Measurements from ENCODE around the gene CASK. TPM values are rescaled to one million over a fixed set of nuclear protein-coding genes. Genes with fewer than 3 reads are reported as not detected.

CASK gene
- total and polyA plus RNA-seq, 9 of the 15 experiments (the other 6 are each of a cell fraction or from before 2014, with no cell fraction given) = 1.3 to 7.4 (median 5.2) TPM

DNA sequence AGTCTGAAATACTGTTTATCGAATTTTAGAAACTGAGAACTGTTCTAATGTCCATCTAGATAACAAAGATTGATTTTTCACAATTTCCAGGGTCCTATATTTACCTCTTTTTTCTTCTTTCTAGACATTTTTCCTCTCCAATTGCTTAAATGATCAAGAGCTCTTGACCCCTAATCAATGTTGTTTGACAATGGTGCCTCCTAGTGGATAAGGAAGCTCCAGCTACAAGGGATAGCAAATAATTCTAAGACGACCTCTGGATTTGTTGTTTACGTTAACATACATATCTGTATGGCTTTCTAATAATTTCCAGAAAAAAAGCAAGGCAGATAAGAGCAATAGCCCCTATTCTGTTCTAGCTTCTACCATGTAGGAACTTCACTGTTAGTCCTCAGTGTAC, 163.5 kb downstream of the CASK start:
- ChIA-PET POLR2A (interaction anchor here (1.0 kb wide), 1 partner anchor 9 kb away, joined by 3 read pairs; no protein-coding TSS in a partner anchor), CTCF (ENCODE audit: low intra/inter-chr PET ratio) (interaction anchor here (1.6 to 1.7 kb wide), 2 partner anchors 200 to 202 kb away, joined by 5 to 8 read pairs; no protein-coding TSS in a partner anchor)
- Histone ChIP-seq H3K9me1 (ENCODE audit: control insufficient read depth, insufficient read depth, low read length) (no peaks in the 10 kb centered on the region), H3K27ac (ENCODE audit: extremely low read depth, low read depth, low read length) (no peak overlapping the region), H3K36me3 (ENCODE audit: control insufficient read depth, insufficient read depth, low read length) (no peaks in the 10 kb centered on the region), H2AFZ (ENCODE audit: low read depth, low read length) (no peak overlapping the region), H3K27me3 (ENCODE audit: control insufficient read depth in 2 of 2, insufficient read depth in 2 of 2, low read length in 2 of 2) (no peaks in the 10 kb centered on the region), H3K4me1 (replicated peaks in 1 of 2; ENCODE audit: control insufficient read depth in 2 of 2, insufficient read depth in 2 of 2, low read length in 2 of 2) (no peaks in the 10 kb centered on the region), H3K9me3 (replicated peaks; ENCODE audit: control insufficient read depth, insufficient read depth, low read depth, low read length) (no peaks in the 10 kb centered on the region), H3K4me2 (ENCODE audit: insufficient read depth, low read length) (no peak overlapping the region), H3K79me2 (ENCODE audit: control insufficient read depth, insufficient read depth, low read length) (no peaks in the 10 kb centered on the region), H3K4me3 (no peak overlapping the region), H3K9ac (ENCODE audit: insufficient read depth in 1 of 2, low read depth in 2 of 2, low read length in 2 of 2) (no peak overlapping the region), H4K20me1 (replicated peaks; ENCODE audit: control insufficient read depth, insufficient read depth, low read length) (no peaks in the 10 kb centered on the region)
- intact Hi-C loops (cut with micrococcal nuclease) = loop anchor here (1.0 to 5.0 kb wide), 2 partner anchors 202 to 483 kb away; no protein-coding TSS in a partner anchor
- no TSS peak for BruUV-seq (replicated peaks)
- DNase-seq (ENCODE audit: extremely low read depth in 1 of 4, low spot score in 3 of 4) (peak; percentile 6 to 53 (median 14)), ATAC-seq (peak; percentile 61; the same call in 2 of the 3 replicates), FAIRE-seq (no peak)
- in situ Hi-C loops (cut with MboI) = loop anchor here (10.0 kb wide), 1 partner anchor 485 kb away; no protein-coding TSS in a partner anchor
- WGBS (ENCODE audit: insufficient coverage, low coverage, missing lambda C conversion rate) = 8% methylated on average over 3 of the region's 3 CpGs
- TF ChIP-seq TSC22D4 (tag; IDR thresholded peaks at IDR 0.05) (no peak), NR2C1 (IDR thresholded peaks at IDR 0.05) (no peak), NR2C1 (tag; IDR thresholded peaks at IDR 0.05) (no peak), BACH1 (tag; IDR thresholded peaks at IDR 0.05) (no peak), MYNN (IDR thresholded peaks at IDR 0.05) (no peak), MYNN (CRISPR knock-in tag; IDR thresholded peaks at IDR 0.05) (no peak), ZNF436 (CRISPR knock-in tag; IDR thresholded peaks at IDR 0.05) (no peak), FOSL1 (tag; conservative IDR thresholded peaks at IDR 0.05) (no peak), TAL1 (IDR thresholded peaks at IDR 0.05) (no peak), ESRRA (IDR thresholded peaks at IDR 0.05; ENCODE audit: borderline replicate concordance, low read depth) (no peak), CTCF (IDR thresholded peaks at IDR 0.05 in 2 of 3, conservative IDR thresholded peaks at IDR 0.05 in 1 of 3; ENCODE audit: insufficient read depth in 2 of 3, low read depth in 1 of 3, low read length in 3 of 3) (peak; percentile 42 to 68 (median 53); a peak in 5 of 6 replicates), RAD21 (CRISPR knock-in tag; conservative IDR thresholded peaks at IDR 0.05 in 1 of 2, IDR thresholded peaks at IDR 0.05 in 1 of 2) (peak; percentile 76 to 81), PURB (CRISPR knock-in tag; IDR thresholded peaks at IDR 0.05; ENCODE audit: low read depth) (no peak), SMC3 (conservative IDR thresholded peaks at IDR 0.05; ENCODE audit: insufficient read depth, low read depth, low read length) (peak; percentile 49; the same call in 1 of the 2 replicates), CHD1 (IDR thresholded peaks at IDR 0.05; ENCODE audit: low read length) (no peak), ZNF584 (CRISPR knock-in tag; IDR thresholded peaks at IDR 0.05; ENCODE audit: low read depth) (no peak), GATAD2B (IDR thresholded peaks at IDR 0.05; ENCODE audit: borderline replicate concordance) (no peak)
- TF ChIP-seq, protein P1, sequence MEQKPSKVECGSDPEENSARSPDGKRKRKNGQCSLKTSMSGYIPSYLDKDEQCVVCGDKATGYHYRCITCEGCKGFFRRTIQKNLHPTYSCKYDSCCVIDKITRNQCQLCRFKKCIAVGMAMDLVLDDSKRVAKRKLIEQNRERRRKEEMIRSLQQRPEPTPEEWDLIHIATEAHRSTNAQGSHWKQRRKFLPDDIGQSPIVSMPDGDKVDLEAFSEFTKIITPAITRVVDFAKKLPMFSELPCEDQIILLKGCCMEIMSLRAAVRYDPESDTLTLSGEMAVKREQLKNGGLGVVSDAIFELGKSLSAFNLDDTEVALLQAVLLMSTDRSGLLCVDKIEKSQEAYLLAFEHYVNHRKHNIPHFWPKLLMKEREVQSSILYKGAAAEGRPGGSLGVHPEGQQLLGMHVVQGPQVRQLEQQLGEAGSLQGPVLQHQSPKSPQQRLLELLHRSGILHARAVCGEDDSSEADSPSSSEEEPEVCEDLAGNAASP (IDR thresholded peaks at IDR 0.05) = no peak
- TF ChIP-seq, protein P2, sequence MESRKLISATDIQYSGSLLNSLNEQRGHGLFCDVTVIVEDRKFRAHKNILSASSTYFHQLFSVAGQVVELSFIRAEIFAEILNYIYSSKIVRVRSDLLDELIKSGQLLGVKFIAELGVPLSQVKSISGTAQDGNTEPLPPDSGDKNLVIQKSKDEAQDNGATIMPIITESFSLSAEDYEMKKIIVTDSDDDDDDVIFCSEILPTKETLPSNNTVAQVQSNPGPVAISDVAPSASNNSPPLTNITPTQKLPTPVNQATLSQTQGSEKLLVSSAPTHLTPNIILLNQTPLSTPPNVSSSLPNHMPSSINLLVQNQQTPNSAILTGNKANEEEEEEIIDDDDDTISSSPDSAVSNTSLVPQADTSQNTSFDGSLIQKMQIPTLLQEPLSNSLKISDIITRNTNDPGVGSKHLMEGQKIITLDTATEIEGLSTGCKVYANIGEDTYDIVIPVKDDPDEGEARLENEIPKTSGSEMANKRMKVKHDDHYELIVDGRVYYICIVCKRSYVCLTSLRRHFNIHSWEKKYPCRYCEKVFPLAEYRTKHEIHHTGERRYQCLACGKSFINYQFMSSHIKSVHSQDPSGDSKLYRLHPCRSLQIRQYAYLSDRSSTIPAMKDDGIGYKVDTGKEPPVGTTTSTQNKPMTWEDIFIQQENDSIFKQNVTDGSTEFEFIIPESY (CRISPR knock-in tag; IDR thresholded peaks at IDR 0.05) = no peak
